Measurements from ENCODE around the gene MYBBP1A.

The MYBBP1A gene

DNA sequence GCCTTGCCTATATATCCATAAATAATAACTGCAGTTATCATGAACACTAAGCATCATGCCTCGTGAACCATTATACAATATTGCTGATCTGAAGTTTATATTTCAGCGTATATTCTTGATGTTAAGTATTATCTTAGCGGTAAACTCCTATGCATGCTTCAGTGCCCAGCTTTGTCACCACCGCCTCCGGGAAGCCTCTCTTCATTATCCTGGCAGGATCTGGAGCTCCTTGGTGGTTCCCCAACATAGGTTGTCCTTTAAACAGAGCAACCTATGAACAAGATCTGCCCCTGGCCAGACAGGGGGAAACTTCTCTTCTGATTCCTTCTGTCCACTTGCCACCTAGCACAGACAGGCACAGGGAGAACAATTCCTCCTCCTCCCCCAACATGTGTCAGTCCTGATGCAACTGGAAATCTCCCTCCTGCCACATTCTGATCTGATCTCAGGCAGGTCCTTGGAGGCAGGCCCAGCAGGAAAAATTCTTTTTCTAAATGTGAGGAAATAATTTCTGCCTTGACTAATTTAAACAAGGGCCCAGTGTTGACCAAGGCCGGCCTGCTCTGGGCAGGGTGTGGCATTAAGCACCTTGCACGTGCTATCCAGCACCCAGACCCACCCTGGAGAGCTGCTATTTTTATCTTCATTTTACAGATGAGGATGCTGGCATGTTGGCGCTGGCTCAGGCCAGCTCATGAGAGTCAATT is 34.1 kb downstream of the MYBBP1A start:
- no peak for DNase-seq (ENCODE audit: extremely low read depth in 1 of 2, low read depth in 1 of 2)

DNA sequence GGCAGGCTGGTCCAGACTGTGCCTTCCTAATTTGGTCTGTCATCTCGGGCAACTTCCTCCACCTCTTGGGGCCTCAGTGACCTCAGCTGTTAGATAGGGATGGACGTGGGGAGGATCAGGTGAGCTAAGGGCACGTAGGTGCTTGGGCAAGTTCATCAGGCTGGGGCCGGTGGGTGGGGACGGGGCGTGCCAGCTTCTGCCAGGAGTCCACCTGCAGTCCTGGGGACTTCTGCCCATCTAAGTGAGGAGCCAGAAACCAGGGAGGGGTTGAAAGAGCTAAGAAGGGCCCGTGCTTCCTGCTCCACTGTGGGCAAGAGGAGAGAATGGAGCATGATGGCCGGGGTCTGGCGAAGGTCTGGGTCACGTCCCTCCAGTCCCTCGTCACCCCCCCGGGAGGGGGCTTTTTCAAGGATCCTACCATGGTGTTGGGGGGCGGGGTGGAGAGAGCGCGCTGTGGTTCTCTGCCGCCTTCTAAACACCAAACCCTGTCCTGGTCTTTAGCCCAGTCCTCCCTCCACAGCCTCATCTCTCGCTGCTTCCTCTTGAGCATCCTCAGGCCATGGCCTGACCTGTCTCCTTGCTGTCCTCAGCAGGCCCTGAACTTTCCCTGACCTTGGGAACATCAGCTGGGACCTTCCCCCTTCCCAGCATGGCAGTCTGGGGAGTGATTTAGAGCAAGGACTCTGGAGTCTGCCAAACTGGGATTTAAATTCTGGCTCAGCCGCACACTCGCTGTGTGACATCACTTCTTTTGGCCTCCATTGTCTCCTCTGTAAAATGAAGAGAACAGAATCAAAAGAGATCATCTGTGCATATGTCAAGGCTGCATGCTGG is 34.9 kb downstream of the MYBBP1A start:
- no peak for DNase-seq (ENCODE audit: extremely low read depth in 1 of 2, low read depth in 1 of 2)

DNA sequence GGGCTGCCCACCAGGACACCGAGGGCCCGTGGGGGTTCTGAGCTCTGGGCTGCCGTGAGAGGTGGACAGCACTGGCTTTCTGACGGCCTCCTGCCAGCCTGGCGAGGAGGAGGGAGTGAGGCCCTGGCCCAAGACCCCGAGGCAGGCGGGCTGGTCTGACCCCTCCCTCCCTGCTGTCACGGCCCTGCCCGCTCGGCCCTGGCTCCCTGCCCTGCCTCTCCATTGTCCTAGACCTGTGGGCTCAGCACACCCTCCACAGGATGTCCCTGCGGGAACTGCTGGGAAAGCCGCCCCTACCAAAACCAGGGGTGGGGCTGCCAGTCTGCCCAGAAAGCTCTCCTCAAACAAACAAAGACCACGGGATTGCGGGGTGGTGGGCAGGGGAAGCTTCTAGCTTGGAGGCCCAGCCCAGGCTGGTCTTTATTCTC is 35.8 kb downstream of the MYBBP1A start:
- DNase-seq (ENCODE audit: extremely low read depth in 1 of 2, low read depth in 1 of 2) = no peak

DNA sequence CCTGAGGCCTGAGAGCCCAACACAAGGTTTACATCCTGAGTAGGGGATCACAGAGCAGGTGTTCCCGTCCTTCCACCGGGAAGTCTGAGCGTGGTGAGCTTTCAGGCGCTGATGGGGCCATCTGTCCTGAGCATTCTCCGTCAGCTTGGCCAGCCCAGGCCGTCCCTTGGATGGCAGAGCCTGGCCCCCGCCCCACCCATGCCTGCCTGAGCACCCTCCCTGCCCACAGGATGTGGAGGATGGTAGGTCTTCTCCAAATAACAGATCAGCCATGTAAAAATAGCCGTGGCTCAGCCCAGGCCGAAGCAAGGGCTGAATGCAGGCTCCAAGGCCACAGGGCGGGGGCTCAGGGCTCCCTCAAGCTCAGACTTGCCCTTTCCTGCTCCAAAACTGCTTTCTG is 36.3 kb downstream of the MYBBP1A start:
- DNase-seq (ENCODE audit: extremely low read depth in 1 of 2, low read depth in 1 of 2) = no peak

DNA sequence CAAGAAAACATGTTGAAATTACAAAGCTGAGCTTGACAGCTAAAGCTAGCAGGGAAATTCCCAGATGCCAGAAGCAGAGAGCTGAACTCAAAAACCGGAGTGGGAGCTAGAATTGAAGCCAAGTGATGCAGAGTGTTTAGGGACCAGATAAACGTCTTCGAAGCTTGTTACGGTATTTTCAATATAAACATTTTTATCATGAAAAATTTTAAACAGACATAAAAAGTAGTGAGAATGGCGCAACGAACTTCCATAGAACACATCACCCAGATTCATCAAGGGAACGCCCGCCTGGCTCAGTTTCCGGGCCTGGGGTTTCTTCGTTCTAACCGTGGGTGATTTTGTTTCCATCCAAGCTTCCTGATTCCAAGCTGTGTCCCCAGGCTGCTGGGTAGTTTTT is 38.4 kb downstream of the MYBBP1A start:
- no peak for DNase-seq (ENCODE audit: extremely low read depth in 1 of 2, low read depth in 1 of 2)

DNA sequence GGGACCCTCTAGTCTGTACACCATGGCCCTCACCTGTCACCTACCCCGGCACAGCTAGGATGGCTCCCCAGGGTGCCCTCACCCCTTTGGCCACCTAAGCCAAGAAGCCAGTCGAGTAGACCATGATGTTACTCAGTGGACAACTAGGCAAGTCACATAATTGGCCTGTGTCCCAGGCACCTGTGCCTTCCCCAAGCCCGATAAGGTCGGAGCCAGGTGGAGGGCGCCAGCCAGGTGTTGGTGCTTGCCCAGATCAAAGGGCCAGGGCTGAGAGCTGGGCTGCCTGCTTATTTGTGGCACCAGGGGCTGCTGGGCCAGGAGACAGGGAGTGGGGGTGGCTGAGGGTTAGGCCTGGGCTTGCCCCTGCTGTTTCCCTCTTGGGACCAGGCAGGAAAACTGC is 39.7 kb downstream of the MYBBP1A start:
- DNase-seq (ENCODE audit: extremely low read depth in 1 of 2, low read depth in 1 of 2) = no peak

DNA sequence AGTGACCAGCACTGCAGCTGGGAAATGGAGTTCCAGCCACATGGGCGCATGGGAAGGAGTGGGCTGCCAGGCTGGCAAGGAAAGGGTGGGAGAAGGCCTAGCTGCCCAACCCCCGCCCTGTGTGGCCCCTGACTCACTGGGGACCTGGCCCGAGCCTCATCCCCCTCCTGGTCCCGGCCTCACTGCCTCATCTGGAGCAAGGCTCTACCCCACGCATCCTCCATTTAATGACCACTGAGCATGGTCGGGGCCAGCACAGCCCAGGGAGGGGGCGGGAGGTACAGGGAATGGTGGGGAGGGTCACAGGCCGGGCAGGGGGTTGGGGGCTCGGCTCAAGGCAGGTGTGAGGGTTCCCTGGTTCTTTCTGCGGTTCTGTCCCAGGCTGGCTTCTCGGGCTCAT is 40.4 kb downstream of the MYBBP1A start:
- no peak for DNase-seq (ENCODE audit: extremely low read depth in 1 of 2, low read depth in 1 of 2)

DNA sequence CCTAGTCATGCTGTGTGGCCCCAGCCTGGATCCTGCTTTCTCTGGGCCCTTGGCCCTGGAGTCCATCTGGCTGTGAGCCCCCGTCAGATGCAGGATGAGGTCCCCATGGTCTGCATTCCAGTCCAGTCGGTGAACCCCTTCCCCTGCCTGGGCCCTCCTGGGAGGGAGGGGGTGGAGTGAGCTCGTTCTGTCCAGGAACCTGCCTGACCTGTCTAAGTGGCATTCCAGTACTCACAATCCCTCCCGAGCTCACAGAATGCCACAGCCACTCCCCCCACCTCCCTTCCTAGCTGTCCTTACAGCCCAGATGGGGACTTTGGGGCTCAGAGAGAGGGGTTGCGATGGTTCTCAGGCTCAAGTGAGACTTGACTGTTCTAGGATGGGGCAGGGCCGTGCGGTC is 41.0 kb downstream of the MYBBP1A start:
- DNase-seq (ENCODE audit: extremely low read depth in 1 of 2, low read depth in 1 of 2) = no peak

DNA sequence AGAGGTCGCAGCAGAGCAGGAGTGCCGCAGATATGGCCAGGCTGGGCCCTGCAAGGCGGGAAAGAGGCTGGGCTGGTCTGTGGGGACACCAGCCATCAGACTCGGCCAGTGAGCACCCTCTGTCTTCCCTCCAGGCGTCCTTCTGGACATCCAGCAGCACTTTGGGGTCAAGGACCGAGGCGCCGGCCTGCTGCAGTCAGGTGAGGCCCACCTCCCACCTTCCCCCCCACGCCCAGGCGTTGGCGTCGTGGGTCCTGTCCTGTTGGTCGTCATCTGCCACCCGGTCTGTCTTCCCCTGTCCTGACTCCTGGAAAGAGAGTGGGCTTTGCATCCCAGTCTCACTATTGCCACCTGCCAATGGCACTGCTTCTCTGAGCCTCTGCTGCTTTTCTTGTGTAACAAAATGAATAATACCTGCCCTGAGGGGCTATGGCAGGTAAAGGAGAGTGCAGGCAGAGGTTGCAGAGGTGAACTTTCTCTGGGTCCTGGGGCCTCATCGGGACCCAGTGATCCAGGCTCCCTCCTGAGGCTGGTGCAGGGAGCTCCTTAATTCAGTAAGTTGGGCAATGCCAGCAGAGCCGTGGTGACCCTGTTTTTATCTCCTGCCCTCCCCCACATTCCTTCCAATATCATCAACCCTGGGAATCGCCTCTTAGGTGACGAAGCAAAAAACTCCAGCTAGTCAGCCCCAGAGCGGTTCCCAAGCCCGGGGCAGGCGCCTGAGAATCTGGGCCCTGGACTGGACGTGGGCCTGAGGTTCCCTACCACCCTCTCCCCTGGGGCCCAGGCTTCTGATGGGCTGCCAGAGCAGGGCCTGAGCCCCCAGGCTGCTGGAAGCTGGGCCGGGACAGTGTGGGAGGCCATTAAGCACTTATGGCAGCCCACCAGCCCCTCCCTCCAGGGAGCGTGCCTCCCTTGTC is 41.8 kb downstream of the MYBBP1A start:
- no peak for DNase-seq (ENCODE audit: extremely low read depth in 1 of 2, low read depth in 1 of 2)

DNA sequence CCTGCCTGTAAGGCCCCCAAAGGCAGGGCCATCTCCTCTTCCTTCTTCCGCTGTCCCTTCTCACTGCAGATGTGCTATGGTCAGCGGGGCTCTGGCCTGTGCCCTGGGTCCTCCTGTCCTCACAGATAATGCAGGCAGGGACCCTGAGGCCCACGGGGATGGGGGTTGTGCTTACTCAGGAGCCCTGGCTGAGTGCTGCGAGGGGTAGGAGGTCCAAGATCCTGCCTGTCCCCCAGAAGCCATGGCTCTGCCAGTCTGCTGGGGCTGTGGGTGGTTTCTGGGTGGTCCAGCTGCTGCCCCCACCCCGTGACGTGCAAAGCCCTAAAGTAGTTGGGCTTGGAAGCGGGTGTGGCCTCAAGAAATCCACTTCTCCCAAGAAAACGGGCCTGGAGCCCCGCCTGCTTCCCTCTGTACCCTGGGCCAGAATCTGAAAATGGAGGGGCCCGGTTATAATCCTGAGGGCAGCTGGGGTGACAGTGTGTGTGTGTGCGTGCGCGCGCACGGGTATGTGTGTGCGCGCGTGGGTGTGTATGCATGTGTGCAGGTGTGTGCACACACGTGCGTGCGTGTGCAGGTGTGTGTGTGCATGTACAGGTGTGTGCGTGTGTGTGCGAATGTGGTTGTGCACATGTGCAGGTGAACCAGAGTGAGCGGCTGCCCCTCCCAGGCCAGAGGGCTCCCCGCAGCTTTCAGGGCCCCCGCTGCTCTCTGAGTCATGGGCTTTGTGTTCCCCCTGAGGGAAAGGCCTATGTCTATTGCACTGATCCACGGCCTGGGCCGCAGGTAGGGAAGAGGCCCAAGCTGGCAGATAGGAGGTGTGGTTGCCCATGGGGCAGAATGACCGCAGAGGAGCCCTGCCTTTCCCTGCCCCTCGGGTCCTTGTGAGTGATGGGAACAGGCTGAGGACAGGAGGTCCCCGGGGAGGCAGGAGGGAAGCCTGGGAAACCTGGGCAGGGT is 42.8 kb downstream of the MYBBP1A start:
- no peak for DNase-seq (ENCODE audit: extremely low read depth in 1 of 2, low read depth in 1 of 2)

DNA sequence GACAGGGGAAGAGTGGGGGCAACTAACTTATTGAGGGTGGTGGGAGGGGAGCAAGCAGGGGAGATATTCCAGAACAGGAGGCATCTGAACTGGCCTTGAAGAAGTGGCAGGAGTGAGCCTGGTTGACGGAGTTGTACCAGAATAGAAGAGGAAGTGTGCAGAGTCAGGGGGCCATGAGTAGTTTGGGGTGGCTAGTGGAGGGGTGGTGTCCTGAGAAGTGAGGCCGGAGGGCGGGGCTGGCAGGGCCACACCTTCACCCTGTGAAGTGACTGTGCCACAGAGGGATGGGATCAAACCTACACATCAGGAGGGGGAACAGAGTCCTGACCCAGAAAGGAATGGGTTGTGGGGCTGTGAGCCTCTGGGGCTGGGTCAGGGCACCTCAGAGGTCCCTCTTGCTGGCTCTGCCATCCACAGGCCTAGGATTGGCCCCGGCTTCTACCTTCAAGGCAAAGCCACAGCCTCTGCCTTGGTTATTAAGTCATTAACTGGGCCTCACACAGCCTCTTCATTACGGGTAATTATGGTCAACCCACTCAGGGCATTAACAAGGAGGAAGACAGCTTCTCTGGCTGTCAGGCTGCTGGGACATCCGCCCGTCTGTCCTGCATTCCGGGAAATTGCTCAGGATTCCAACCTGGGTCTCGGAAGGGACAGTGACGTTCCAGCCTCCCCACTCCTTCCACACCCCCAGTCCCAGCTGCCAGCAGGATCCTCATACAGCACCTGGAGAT is 43.8 kb downstream of the MYBBP1A start:
- DNase-seq (ENCODE audit: extremely low read depth in 1 of 2, low read depth in 1 of 2) = no peak

DNA sequence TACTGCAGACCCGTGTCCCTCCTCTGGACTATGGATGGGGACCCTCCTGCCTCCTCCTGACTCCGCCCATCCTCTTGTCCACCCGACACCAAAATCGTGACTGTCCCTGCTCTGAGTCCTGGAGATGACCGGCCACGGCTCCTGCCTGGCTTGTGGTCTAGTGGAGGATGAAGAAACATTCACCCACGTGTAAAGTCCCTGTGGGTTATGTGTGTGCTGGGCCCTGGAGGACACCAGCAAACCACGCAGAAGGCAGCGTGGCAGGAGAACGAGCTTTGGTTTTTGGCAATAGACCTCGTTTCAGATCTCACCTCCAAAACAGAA is 44.6 kb downstream of the MYBBP1A start:
- no peak for DNase-seq (ENCODE audit: extremely low read depth in 1 of 2, low read depth in 1 of 2)

DNA sequence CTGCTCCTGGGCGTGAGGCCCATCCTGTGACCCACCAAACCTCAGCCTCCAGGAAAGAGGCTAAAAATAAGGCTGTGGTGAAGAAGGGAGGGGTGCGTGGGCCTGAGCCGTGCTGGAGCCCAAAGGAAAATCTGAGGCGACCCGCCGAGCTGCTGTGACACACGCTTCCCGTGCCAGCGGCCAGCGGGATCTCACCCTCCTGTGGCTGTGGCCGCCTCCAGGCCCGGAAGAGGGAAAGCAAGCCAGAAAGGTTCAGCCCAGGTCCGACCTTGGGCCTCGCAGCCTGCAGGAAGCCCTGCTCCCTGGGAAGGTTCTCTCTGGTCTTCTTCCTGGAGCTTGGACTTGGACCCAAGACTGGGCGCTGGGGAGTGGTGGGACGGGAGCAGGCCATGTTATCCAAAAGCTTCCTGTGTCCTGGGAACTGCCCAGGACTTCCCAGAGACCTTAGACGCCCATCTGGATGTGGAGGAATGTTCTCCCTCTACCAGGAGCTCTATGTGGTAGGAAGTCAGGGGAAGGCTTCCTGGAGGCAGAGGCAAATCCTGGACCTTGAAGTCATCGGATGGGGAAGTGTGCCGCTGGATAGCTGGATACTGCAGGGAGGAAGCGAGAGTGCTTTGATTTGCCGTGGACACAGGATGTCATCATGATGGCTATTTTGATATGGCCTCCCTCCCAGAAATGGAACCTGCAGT is 45.1 kb downstream of the MYBBP1A start:
- no peak for DNase-seq (ENCODE audit: extremely low read depth in 1 of 2, low read depth in 1 of 2)

DNA sequence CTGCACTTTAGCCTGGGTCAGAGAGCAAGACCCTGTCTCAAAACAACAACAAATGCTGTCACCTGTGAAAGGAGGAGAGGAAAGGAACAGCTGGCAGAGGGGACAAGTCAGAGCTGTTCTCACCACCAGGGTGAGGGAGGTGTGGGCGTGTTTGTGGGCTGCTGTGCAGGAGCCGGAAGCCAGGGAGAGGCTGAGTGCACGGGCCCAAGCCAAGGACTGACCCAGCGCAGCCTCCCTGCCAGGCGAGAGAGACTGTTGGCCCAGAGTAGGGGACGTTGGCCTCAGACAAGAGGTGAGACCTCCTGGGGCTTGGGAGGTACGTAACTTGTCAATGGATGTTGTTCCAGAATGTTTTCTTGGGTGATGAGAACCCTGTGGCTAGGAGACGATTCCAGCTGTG is 45.8 kb downstream of the MYBBP1A start:
- peak in 1 of 2 donors; percentile 40 for DNase-seq (ENCODE audit: extremely low read depth in 1 of 2, low read depth in 1 of 2)

DNA sequence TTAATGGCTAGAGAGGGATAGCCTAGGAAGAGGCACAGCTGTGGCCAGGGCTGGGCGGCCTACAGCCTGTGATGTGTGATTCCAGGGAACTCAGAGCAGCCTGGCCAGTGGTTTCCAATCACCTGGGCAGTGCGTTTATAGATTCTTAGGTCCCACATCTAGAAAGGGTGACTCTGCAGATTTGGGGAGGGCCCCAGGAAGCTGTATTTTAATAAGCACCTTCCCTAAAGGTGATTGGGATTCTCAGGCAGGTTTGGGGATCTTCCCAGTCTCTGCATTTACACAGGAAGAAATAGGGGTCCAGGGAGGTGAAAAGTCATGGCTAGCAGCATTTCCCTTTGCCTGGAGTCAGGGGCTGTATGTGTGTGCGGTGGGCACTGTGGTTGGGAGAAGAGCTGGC is 47.0 kb downstream of the MYBBP1A start:
- DNase-seq (ENCODE audit: extremely low read depth in 1 of 2, low read depth in 1 of 2) = no peak

DNA sequence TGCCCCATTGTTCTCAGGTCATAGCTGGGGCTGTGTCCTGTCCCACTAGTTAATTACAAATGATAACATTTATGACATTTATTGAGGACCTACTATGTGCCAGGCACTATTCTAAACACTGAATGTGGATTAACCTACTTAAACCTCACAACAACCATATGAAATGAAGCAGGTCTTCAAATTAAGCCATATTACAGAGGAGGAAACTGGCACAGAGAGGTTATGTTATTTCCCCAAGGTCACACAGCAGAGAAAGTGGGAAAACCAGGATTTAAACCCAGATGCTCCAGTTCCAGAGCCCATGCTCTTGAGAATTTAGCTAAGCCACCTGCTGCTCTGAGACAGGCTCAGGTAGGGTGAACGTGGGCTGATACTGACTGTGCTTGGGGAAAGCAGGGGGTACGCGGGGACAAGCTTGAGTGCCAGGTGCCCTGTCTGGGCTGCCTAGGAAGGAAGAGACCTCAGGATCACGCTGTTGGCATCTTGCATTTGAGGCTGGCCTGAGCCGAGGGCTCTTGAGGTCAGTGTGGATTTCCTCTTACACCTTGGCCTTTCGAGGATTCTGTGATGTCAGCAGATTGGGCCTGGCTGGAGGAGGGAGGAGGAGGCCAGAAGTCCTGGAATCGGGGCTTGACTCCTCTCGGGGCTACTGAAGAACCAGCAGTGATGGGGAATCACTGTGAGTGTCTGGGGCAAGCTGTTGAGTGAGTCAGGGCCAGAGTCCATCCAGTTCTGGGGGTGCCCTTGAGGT is 47.6 kb downstream of the MYBBP1A start:
- DNase-seq (ENCODE audit: extremely low read depth in 1 of 2, low read depth in 1 of 2) = no peak

DNA sequence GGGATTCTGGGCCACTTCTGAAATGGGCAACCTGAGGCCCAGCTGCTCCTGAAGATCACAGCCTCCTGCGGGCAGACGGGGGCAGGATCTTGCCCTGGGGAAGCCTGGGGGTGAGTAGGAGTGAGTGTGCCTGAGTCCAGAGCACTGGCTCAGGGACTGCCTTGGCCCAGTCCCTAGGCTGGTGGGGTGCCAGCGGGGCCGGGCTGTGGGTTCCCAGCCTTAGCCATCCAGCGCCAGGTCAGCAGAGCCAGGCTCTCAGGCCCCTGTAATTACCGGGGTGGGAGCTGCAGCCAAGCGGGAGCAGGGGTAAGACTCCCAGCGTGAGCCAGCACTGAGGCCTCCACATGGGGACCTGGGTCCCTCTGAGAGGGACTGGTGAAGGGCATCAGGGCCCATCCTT is 48.3 kb downstream of the MYBBP1A start:
- DNase-seq (ENCODE audit: extremely low read depth in 1 of 2, low read depth in 1 of 2) = no peak

DNA sequence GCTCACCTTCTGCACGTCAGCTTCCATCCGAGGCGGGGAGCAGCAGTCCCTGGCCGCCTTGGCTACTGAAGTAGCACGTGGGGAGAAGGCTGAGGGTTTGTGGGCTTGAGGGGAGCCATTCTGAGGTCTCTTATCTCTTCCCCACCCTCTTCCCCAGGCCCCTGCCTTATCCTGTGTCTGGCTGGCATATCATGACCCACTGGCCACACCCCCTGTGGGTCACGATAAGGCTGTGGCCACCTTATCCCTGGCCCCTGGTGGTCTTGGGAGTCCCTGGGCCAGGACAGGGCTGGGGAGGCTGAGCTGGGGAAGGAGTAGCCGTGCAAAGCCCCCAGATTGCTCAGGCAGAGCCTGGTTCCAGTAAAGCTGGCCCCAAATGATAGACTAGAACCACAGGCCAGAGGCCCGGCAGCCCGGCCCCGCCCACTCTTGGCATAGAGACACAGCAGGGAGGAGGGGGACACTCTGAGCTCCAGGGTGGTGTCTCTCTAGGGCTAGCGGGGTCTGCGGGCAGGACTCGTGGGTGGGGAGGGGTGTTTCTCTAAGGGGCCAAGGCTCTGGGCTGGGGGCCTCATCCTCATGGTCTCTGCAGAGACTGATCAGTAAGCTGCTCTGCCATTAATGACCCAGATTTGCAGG is 48.9 kb downstream of the MYBBP1A start:
- no peak for DNase-seq (ENCODE audit: extremely low read depth in 1 of 2, low read depth in 1 of 2)
